ENCODE measurements around the gene PCDHGA3.

DNA sequence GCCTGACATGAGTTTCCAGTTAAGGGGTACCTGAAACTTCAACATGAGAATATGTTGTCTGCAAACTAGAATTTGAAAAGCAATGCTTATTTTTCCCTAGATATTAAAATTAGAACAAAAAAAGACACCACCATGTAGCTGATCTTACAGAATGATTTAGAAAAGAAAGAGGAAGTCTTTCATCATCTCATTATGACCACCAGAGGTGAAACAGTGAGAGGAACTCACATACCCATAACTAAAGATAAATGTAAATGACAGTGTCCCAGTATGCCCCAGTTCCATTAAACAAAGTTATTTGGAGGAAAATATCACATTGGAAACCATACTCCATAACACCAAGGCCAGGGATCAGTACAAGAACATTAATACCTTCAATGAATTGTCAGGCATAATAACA, 29.9 kb upstream of the PCDHGA3 start:
- TF ChIP-seq, protein P1, sequence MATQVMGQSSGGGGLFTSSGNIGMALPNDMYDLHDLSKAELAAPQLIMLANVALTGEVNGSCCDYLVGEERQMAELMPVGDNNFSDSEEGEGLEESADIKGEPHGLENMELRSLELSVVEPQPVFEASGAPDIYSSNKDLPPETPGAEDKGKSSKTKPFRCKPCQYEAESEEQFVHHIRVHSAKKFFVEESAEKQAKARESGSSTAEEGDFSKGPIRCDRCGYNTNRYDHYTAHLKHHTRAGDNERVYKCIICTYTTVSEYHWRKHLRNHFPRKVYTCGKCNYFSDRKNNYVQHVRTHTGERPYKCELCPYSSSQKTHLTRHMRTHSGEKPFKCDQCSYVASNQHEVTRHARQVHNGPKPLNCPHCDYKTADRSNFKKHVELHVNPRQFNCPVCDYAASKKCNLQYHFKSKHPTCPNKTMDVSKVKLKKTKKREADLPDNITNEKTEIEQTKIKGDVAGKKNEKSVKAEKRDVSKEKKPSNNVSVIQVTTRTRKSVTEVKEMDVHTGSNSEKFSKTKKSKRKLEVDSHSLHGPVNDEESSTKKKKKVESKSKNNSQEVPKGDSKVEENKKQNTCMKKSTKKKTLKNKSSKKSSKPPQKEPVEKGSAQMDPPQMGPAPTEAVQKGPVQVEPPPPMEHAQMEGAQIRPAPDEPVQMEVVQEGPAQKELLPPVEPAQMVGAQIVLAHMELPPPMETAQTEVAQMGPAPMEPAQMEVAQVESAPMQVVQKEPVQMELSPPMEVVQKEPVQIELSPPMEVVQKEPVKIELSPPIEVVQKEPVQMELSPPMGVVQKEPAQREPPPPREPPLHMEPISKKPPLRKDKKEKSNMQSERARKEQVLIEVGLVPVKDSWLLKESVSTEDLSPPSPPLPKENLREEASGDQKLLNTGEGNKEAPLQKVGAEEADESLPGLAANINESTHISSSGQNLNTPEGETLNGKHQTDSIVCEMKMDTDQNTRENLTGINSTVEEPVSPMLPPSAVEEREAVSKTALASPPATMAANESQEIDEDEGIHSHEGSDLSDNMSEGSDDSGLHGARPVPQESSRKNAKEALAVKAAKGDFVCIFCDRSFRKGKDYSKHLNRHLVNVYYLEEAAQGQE (IDR thresholded peaks at IDR 0.05; ENCODE audit: low read depth): no peak
- no peak for TF ChIP-seq NFIC (IDR thresholded peaks at IDR 0.05)
- TF ChIP-seq EGR1 (IDR thresholded peaks at IDR 0.05): no peak
- TF ChIP-seq RAD21 (IDR thresholded peaks at IDR 0.05; ENCODE audit: low read depth): no peak
